HEK293T (cell line): ENCODE results near the gene FKBP8.

Experiments
- BHLHE40 ChIP-seq: fragments of 450-650 bp; IDR thresholded peaks from 2 replicates; pipeline ENCODE4 v1.6.1; 2016; ENCODE audit warnings: mild to moderate bottlenecking, moderate library complexity, borderline replicate concordance
- ELF4 ChIP-seq: fragments of 450-650 bp; IDR thresholded peaks from 2 replicates; pipeline ENCODE4 v1.6.1; 2017; ENCODE audit warnings: antibody characterized with exemption
- FOXA1 ChIP-seq: fragments of 450-650 bp; IDR thresholded peaks from 2 replicates; pipeline ENCODE4 v1.6.1; 2016; ENCODE audit warnings: mild to moderate bottlenecking
- LEF1 ChIP-seq: fragments of 450-650 bp; IDR thresholded peaks from 2 replicates; pipeline ENCODE4 v1.6.1; 2017; ENCODE audit warnings: mild to moderate bottlenecking, borderline replicate concordance
- ZNF384 ChIP-seq: fragments of 450-650 bp; IDR thresholded peaks from 2 replicates; pipeline ENCODE4 v1.6.1; 2016

DNA sequence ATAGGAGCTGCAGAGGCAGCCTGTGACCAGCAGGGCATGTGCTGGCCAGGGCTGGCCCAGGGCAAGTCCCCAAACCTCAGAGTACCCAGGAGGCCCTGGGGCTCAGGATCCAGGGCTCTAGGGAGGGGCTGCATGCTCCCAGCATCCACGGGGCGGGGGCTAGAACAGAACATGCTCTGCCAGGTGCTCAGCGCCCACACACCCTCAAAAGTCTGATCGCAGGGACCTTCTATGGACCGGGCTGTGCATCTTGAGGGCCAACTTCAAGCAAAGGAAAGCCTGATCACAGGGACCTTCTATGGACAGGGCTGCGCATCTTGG is 55.0 kb downstream of the FKBP8 start:
- TF ChIP-seq ELF4 (no peak), ZNF384 (no peak), FOXA1 (no peak), LEF1 (no peak), BHLHE40 (no peak)
